Panc1 (cell line): ENCODE measurements around the gene IRF7. TPM values are rescaled to one million over a fixed set of nuclear protein-coding genes. Genes with fewer than 3 reads are reported as not detected.
A peak's percentile ranks its signal among the peaks of the same experiment; 100 is the strongest.

Experiments
- ATAC-seq: fragments of 200-7000 bp; cut with Tn5 transposase; 2 replicates; pipeline ENCODE4 v1.9.1; 2020; ENCODE audit warnings: mild to moderate bottlenecking, moderate library complexity
- BruUV-seq: library from RNA; stranded (reverse); fragments of 400-500 nt; replicated peaks from 2 replicates; lab custom pipeline; 2021; lab: Mats Ljungman, UMichigan
- CTCF ChIA-PET: fragments of 300-600 bp; sonication (Branson Sonifier 250); formaldehyde crosslinking; loops from one replicate; lab custom pipeline; 2022; ENCODE audit warnings: antibody characterized with exemption; lab: Charles Lee
- POLR2A ChIA-PET: fragments of 300-600 bp; sonication (Branson Sonifier 250); formaldehyde crosslinking; loops from one replicate; lab custom pipeline; 2022; ENCODE audit warnings: antibody characterized with exemption; lab: Charles Lee
- DNase-seq: peaks from one replicate; pipeline ENCODE4 v3.0.0-alpha.2; 2010; ENCODE audit warnings: low read depth, low spot score
- H3K27ac ChIP-seq: 2 replicates; pipeline ENCODE4 v1.5.1; 2011; ENCODE audit warnings: mild to moderate bottlenecking, low read length, inconsistent platforms
- H3K27me3 ChIP-seq: fragments of 200-500 bp; sonication (Bioruptor generic); 2 replicates; pipeline ENCODE4 v1.6.0; 2014; ENCODE audit warnings: low read length, inconsistent platforms; ENCODE audit not compliant: control insufficient read depth, insufficient read depth
- H3K36me3 ChIP-seq: fragments of 200-500 bp; sonication (Bioruptor generic); 2 replicates; pipeline ENCODE4 v1.5.1; 2014; ENCODE audit warnings: inconsistent platforms, mild to moderate bottlenecking, low read length, moderate library complexity; ENCODE audit not compliant: control insufficient read depth, insufficient read depth
- H3K4me1 ChIP-seq: 2 replicates; pipeline ENCODE4 v1.5.1; 2011; ENCODE audit warnings: inconsistent platforms, mild to moderate bottlenecking, low read length, moderate library complexity; ENCODE audit not compliant: control insufficient read depth, insufficient read depth
- H3K4me3 ChIP-seq, 2 experiments: 2 replicates each; pipeline ENCODE4 v1.5.1; 2011 to 2012; ENCODE audit warnings: low read depth in 2 of 2, low read length in 2 of 2, mild to moderate bottlenecking in 2 of 2, inconsistent platforms in 1 of 2, moderate library complexity in 1 of 2
- H3K9me3 ChIP-seq: fragments of 200-500 bp; sonication (Bioruptor generic); 2 replicates; pipeline ENCODE4 v1.5.1; 2014; ENCODE audit warnings: low read depth, mild to moderate bottlenecking, inconsistent platforms, low read length, moderate library complexity; ENCODE audit not compliant: control insufficient read depth, insufficient read depth
- CTCF ChIP-seq: fragments of 450-650 bp; IDR thresholded peaks from 2 replicates; pipeline ENCODE4 v1.5.1; 2017; ENCODE audit warnings: mild to moderate bottlenecking
- POLR2AphosphoS5 ChIP-seq: IDR thresholded peaks from 2 replicates; pipeline ENCODE4 v1.6.1; 2012; ENCODE audit warnings: mild to moderate bottlenecking, low read depth, low read length, moderate library complexity
- REST ChIP-seq, 2 experiments: IDR thresholded peaks; 2 replicates each; pipeline ENCODE4 v1.6.1; 2011 to 2012; ENCODE audit warnings: low read depth in 2 of 2, control low read depth in 1 of 2, low read length in 1 of 2, mild to moderate bottlenecking in 1 of 2, moderate library complexity in 1 of 2; ENCODE audit not compliant: insufficient read depth in 1 of 2
- SIN3A ChIP-seq: IDR thresholded peaks from 2 replicates; pipeline ENCODE4 v1.6.1; 2012; ENCODE audit warnings: low read depth, mild to moderate bottlenecking, low read length, moderate library complexity, borderline replicate concordance; ENCODE audit not compliant: insufficient read depth
- TCF7L2 ChIP-seq: IDR thresholded peaks from 2 replicates; pipeline ENCODE4 v1.6.1; 2011; ENCODE audit warnings: mild to moderate bottlenecking, low read depth, low read length, inconsistent platforms
- in situ Hi-C: cut with HindIII; loops from 2 replicates; pipeline ENCODE4 v1.10.0; 2016; ENCODE audit warnings: low sequenced_read_pairs, low pct_unique_long_range_greater_than_20kb
- intact Hi-C: fragments of 100-400 bp; cut with micrococcal nuclease; formaldehyde crosslinking; loops from one replicate; pipeline ENCODE4 v1.10.0; 2022; ENCODE audit not compliant: unreplicated experiment
- total RNA-seq: library from RNA; stranded (reverse); gene quantifications from one replicate; pipeline ENCODE4 v1.2.1, GENCODE V29; 2021; ENCODE audit not compliant: unreplicated experiment

Gene IRF7
- total RNA-seq, 1 experiment from 2014 or later = 23.9 TPM

DNA sequence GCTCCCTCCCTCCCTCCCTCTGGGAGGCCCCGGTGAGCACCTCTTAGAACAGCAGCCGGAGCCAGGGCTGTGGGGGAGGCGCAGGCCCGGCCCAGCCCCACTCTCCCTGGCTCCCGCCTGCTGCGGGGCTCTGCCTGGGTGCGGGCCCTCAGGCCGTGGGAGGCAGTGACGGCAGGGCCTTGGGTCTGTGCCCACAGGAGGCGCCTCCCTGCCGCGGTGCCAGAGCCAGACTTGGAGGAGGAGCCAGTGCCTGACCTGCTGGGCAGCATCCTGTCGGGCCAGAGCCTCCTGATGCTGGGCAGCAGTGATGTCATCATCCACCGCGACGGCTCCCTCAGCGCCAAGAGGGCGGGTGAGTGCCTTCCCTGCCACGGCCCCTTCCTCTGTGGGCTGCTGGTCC, 9.5 kb downstream of the IRF7 start:
- DNase-seq (no peak), ATAC-seq (peak; percentile 55)
- no TSS peak for BruUV-seq
- Histone ChIP-seq H3K9me3 (no peaks in the 10 kb centered on the region), H3K4me3 (no peak overlapping the region), H3K27ac (no peak overlapping the region), H3K27me3 (no peaks in the 10 kb centered on the region), H3K4me1 (no peaks in the 10 kb centered on the region), H3K36me3 (peaks cover 29% of the 10 kb centered on the region)
- ChIA-PET CTCF (no interaction called here), POLR2A (no interaction called here)
- TF ChIP-seq POLR2AphosphoS5 (no peak), SIN3A (no peak), TCF7L2 (no peak), CTCF (no peak), REST (IDR thresholded peaks at IDR 0.05; ENCODE audit: insufficient read depth in 1 of 2, low read depth in 2 of 2, low read length in 1 of 2) (0 out of 4 replicates have a peak, but pooled peaks of 1 of the 2 experiments have one; percentile 21)
- in situ Hi-C loops = no loop called here
- intact Hi-C loops = no loop called here

DNA sequence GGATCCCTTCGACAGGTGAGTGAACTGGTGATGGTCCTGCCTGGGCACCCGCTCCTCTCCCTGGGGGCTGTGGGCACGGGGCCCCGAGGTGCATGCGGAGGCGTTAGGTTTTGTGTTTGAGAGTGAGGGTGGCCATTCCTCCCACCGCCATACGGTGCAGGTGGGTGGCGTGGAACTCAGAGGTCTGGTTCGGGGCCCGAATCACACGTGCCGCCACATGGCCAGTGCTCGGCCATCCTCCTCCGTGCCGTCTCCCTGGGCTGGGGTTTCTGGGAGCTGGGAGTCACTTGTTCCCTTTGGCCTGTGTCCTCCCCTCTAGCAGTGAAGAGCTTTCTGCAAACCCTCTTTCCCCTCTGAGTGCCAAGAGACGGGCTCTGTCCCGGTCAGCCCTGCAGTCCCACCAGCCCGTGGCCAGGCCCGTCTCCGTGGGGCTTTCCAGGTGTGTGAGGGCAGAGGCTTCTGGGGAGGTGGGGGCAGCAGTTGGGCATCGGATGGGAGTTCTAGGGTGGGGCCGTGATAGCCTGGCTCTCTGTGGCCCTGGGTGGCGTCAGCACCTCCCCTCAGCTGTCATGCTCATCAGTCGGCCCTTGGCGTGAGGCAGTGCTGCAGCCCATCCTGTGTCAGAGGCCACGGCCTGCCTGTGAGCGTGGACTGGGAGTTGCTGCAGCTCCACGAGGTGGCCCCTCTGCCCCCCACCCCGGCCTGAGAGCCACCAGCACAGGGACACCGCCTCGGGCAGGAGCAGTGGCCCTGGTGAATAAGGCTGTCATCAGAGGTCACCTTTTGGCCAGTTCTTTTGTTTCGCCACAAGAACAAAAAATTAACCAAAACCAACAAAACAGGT, 10.2 kb downstream of the IRF7 start:
- POLR2A ChIA-PET = no interaction called here
- in situ Hi-C loops (no loop called here), intact Hi-C loops (no loop called here)
- no peak for ATAC-seq
- Histone ChIP-seq H3K36me3 (peaks cover 24% of the 10 kb centered on the region), H3K27ac (no peak overlapping the region), H3K9me3 (no peaks in the 10 kb centered on the region), H3K4me3 (no peak overlapping the region), H3K27me3 (no peaks in the 10 kb centered on the region), H3K4me1 (no peaks in the 10 kb centered on the region)
- CTCF ChIA-PET = no interaction called here
- no TSS peak for BruUV-seq
- no peak for DNase-seq
- TF ChIP-seq POLR2AphosphoS5 (no peak), SIN3A (no peak), REST (IDR thresholded peaks at IDR 0.05; ENCODE audit: insufficient read depth in 1 of 2, low read depth in 2 of 2, low read length in 1 of 2) (no peak)
